Fibroblast of lung (primary cell): ENCODE data around the gene TBC1D5.

Experiments
- CTCF ChIP-seq, 2 donors: IDR thresholded peaks in 1 of 2; conservative IDR thresholded peaks in 1 of 2; 1 replicate in 1 of 2; 2 replicates in 1 of 2; pipeline ENCODE4 v1.5.1; 2011 to 2012; ENCODE audit warnings: low read length in 2 of 2, control low read depth in 1 of 2, inconsistent platforms in 1 of 2, low read depth in 1 of 2, mild to moderate bottlenecking in 1 of 2
- EZH2 ChIP-seq: IDR thresholded peaks from 2 replicates; pipeline ENCODE4 v1.5.1; 2012; ENCODE audit warnings: low read length, control low read depth, mild to moderate bottlenecking; ENCODE audit errors: missing control alignments

- TF ChIP-seq CTCF (conservative IDR thresholded peaks at IDR 0.05 in 1 of 2, IDR thresholded peaks at IDR 0.05 in 1 of 2; ENCODE audit: low read depth in 1 of 2, low read length in 2 of 2) (no peak), EZH2 (no peak)
Measured at GRCh38 chr3:17314171-17314570, 428.3 kb downstream of the TBC1D5 start.
